K562 (cell line): ENCODE measurements around the gene TMEM184B. TPM values are rescaled to one million over a fixed set of nuclear protein-coding genes. Genes with fewer than 3 reads are reported as not detected.

Source experiments
- ATAC-seq: fragments of 200-7000 bp; cut with Tn5 transposase; 3 replicates; pipeline ENCODE4 v1.9.1; 2020; ENCODE audit warnings: moderate library complexity
- BruUV-seq: library from RNA; stranded (reverse); fragments of 400-500 nt; replicated peaks from 2 replicates; lab custom pipeline; 2021; lab: Mats Ljungman, UMichigan
- CTCF ChIA-PET: fragments of 300-600 bp; formaldehyde crosslinking; extraction: SDS; loops from one replicate; lab custom pipeline; 2021; ENCODE audit warnings: low intra/inter-chr PET ratio; lab: Yijun Ruan, JAX
- POLR2A ChIA-PET: fragments of 300-600, 350-650 bp; sonication (Branson Sonifier 250); formaldehyde crosslinking; extraction: SDS; loops from one replicate; lab custom pipeline; 2021; ENCODE audit warnings: antibody characterized with exemption, inconsistent platforms; lab: Yijun Ruan, JAX
- DNase-seq, 4 experiments: peaks; one replicate each; pipeline versions ENCODE4 v3.0.0 to v3.0.0-alpha.2; 2011 to 2018; ENCODE audit warnings: low spot score in 3 of 4, mixed read lengths in 3 of 4; ENCODE audit errors: extremely low read depth in 1 of 4
- FAIRE-seq: peaks from 2 replicates; lab custom pipeline; 2011; peaks lifted over from hg19 to GRCh38; lab: Jason Lieb, UNC
- H2AFZ ChIP-seq: 2 replicates; pipeline ENCODE4 v1.6.0; 2011; ENCODE audit warnings: low read depth, low read length, control low read depth, inconsistent platforms
- H3K27ac ChIP-seq: fragments of 200-600 bp; 3 replicates; pipeline ENCODE4 v1.8.0; 2011; ENCODE audit warnings: low read depth, mild to moderate bottlenecking, control low read depth, inconsistent platforms, low read length, moderate library complexity, mixed read lengths; ENCODE audit errors: extremely low read depth
- H3K27me3 ChIP-seq, 2 experiments: fragments of 300-600 bp in 1 of 2; 2 replicates in 1 of 2; 3 replicates in 1 of 2; pipeline versions ENCODE4 v1.6.0 to v1.8.0; 2011; ENCODE audit warnings: inconsistent platforms in 2 of 2, low read length in 2 of 2, mild to moderate bottlenecking in 1 of 2, mixed read lengths in 1 of 2, moderate library complexity in 1 of 2; ENCODE audit not compliant: control insufficient read depth in 2 of 2, insufficient read depth in 2 of 2
- H3K36me3 ChIP-seq: fragments of 300-600 bp; 3 replicates; pipeline ENCODE4 v1.8.0; 2011; ENCODE audit warnings: mild to moderate bottlenecking, low read length, inconsistent platforms; ENCODE audit not compliant: control insufficient read depth, insufficient read depth
- H3K4me1 ChIP-seq, 2 experiments: fragments of 200-600 bp in 1 of 2; replicated peaks in 1 of 2; 2 replicates in 1 of 2; 3 replicates in 1 of 2; pipeline versions ENCODE4 v1.5.1 to v1.8.0; 2011; ENCODE audit warnings: inconsistent platforms in 2 of 2, low read length in 2 of 2, mild to moderate bottlenecking in 1 of 2, mixed read lengths in 1 of 2, moderate library complexity in 1 of 2; ENCODE audit not compliant: control insufficient read depth in 2 of 2, insufficient read depth in 2 of 2
- H3K4me2 ChIP-seq: 2 replicates; pipeline ENCODE4 v1.6.1; 2011; ENCODE audit warnings: low read length, control low read depth, inconsistent platforms, mixed read lengths; ENCODE audit not compliant: insufficient read depth
- H3K4me3 ChIP-seq: fragments of 200-600 bp; sonication (generic), shearing (Covaris generic); 2 replicates; pipeline ENCODE4 v1.5.1; 2016; ENCODE audit warnings: control low read depth, inconsistent platforms
- H3K79me2 ChIP-seq: fragments of 200-600 bp; 3 replicates; pipeline ENCODE4 v1.8.0; 2011; ENCODE audit warnings: low read length, inconsistent platforms; ENCODE audit not compliant: control insufficient read depth, insufficient read depth
- H3K9ac ChIP-seq, 2 experiments: 2 replicates each; pipeline versions ENCODE4 v1.6.0 to v1.6.1; 2011; ENCODE audit warnings: low read depth in 2 of 2, low read length in 2 of 2, control low read depth in 1 of 2, inconsistent platforms in 1 of 2, mild to moderate bottlenecking in 1 of 2, mixed read lengths in 1 of 2; ENCODE audit not compliant: insufficient read depth in 1 of 2
- H3K9me1 ChIP-seq: one replicate; pipeline ENCODE4 v1.6.0; 2011; ENCODE audit warnings: inconsistent platforms, mild to moderate bottlenecking, low read length, moderate library complexity; ENCODE audit not compliant: control insufficient read depth, insufficient read depth
- H3K9me3 ChIP-seq: replicated peaks from 2 replicates; pipeline ENCODE4 v1.5.1; 2011; ENCODE audit warnings: low read depth, low read length, inconsistent platforms; ENCODE audit not compliant: control insufficient read depth, insufficient read depth
- H4K20me1 ChIP-seq: replicated peaks from 2 replicates; pipeline ENCODE4 v1.6.1; 2011; ENCODE audit warnings: low read length, inconsistent platforms, mixed read lengths; ENCODE audit not compliant: control insufficient read depth, insufficient read depth
- ETV6 ChIP-seq, 3 experiments: fragments of 150-350 bp in 1 of 3; sonication (generic) in 1 of 3; formaldehyde crosslinking in 1 of 3; IDR thresholded peaks; 2 replicates each; pipeline versions ENCODE4 v1.6.1 to v1.8.0; 2014 to 2022; ENCODE audit warnings: borderline replicate concordance in 2 of 3, low read depth in 2 of 3, antibody characterized with exemption in 1 of 3, low read length in 1 of 3, mild to moderate bottlenecking in 1 of 3, missing genetic modification reagents in 1 of 3
- FOXM1 ChIP-seq, 2 experiments: fragments of 450-650 bp in 1 of 2; sonication (generic) in 1 of 2; formaldehyde crosslinking in 1 of 2; IDR thresholded peaks; 2 replicates each; pipeline versions ENCODE4 v1.6.1 to v1.9.0; 2017 to 2022; ENCODE audit warnings: low read depth in 2 of 2, mild to moderate bottlenecking in 2 of 2, missing genetic modification reagents in 1 of 2, moderate library complexity in 1 of 2
- NFATC3 ChIP-seq: fragments of 450-650 bp; IDR thresholded peaks from 2 replicates; pipeline ENCODE4 v1.6.1; 2017; ENCODE audit warnings: mild to moderate bottlenecking
- PHF8 ChIP-seq: fragments of 200-600 bp; sonication (generic); IDR thresholded peaks from 2 replicates; pipeline ENCODE4 v1.6.1; 2012; ENCODE audit warnings: mixed run types, mild to moderate bottlenecking, inconsistent platforms, low read length, moderate library complexity, borderline replicate concordance
- SAFB ChIP-seq: fragments of 200-400 bp; formaldehyde crosslinking; IDR thresholded peaks from 2 replicates; pipeline ENCODE4 v1.6.1; 2017; ENCODE audit warnings: low read depth, low read length, borderline replicate concordance
- YY1 ChIP-seq, 3 experiments: IDR thresholded peaks; 2 replicates each; pipeline ENCODE4 v1.6.1; 2011; ENCODE audit warnings: low read length in 2 of 3, mild to moderate bottlenecking in 2 of 3, moderate library complexity in 2 of 3, borderline replicate concordance in 1 of 3, control low read depth in 1 of 3, low read depth in 1 of 3; ENCODE audit not compliant: insufficient read depth in 3 of 3, insufficient replicate concordance in 2 of 3, control insufficient read depth in 1 of 3, insufficient read length in 1 of 3; ENCODE audit errors: extremely low read depth in 1 of 3
- WGBS: fragments of 100-300 bp; shearing (Covaris generic); methylation state at CpG from one replicate; pipeline ENCODE4 v1.1.6; 2016; ENCODE audit warnings: low coverage, mixed read lengths; ENCODE audit not compliant: insufficient coverage; ENCODE audit errors: missing lambda C conversion rate; 5-methylcytosine and 5-hydroxymethylcytosine counted together
- in situ Hi-C: fragments of 300-500 bp; cut with MboI; formaldehyde crosslinking; loops from 4 replicates; pipeline ENCODE4 v1.15.0; 2018; ENCODE audit warnings: inconsistent platforms, mixed read lengths
- intact Hi-C: fragments of 100-400 bp; cut with micrococcal nuclease; formaldehyde crosslinking; loops from 2 replicates; pipeline ENCODE4 v1.14.2; 2022
- polyA plus RNA-seq, 8 experiments: library from polyadenylated mRNA; depleted of rRNA in 4 of 8; stranded (reverse) in 5 of 8; unstranded in 3 of 8; fragments of >200 nt; fragmentation: Nextera tagmentation in 2 of 8; fragmentation: Illumina TruSeq in 1 of 8; extraction: Ambion mirVana in 2 of 8; extraction: Trizol in 1 of 8; gene quantifications; 2 replicates each; pipeline versions ENCODE4 v1.2.1 to v1.2.3, GENCODE V29; 2011 to 2014; ENCODE audit warnings: inconsistent platforms in 1 of 8, missing spikeins in 1 of 8
- total RNA-seq, 7 experiments: library from RNA; depleted of rRNA in 6 of 7; stranded (reverse); fragments of >200 nt in 6 of 7; fragmentation: Illumina TruSeq in 2 of 7; extraction: Trizol in 2 of 7; gene quantifications; 2 replicates each; pipeline versions ENCODE4 v1.2.1 to v1.2.3, GENCODE V29; 2011 to 2021; ENCODE audit warnings: low replicate concordance in 1 of 7
- TF ChIP-seq, protein P1 (sequence below), 2 experiments: fragments of 200-800 bp in 1 of 2; sonication (Bioruptor generic) in 1 of 2; sonication (generic) in 1 of 2; formaldehyde crosslinking in 1 of 2; IDR thresholded peaks in 1 of 2; conservative IDR thresholded peaks in 1 of 2; 2 replicates each; pipeline versions ENCODE4 v1.5.0 to v1.6.1; 2016 to 2020; ENCODE audit warnings: missing compliant biosample characterization in 1 of 2, missing genetic modification characterization in 1 of 2, missing genetic modification reagents in 1 of 2
- TF ChIP-seq, protein P2 (sequence below): fragments of 450-650 bp; IDR thresholded peaks from 2 replicates; pipeline ENCODE4 v1.6.1; 2016; ENCODE audit warnings: antibody characterized with exemption

The TMEM184B gene
- total and polyA plus RNA-seq, 9 of the 15 experiments (the other 6 are each of a cell fraction or from before 2014, with no cell fraction given), result 0.31 to 25.1 (median 6.2) TPM

GRCh38 chr22:38314051-38314932, 41.5 kb upstream of the TMEM184B start:
- Histone ChIP-seq H3K36me3 (peaks cover 46% of the 10 kb centered on the region; the same call in 1 of the 3 replicates), H3K4me3 (no peak overlapping the region), H2AFZ (no peak overlapping the region), H3K79me2 (peaks cover 76% of the 10 kb centered on the region), H3K4me1 (peaks cover 17 to 49% of the 10 kb centered on the region in 2 experiments), H3K9me1 (no peaks in the 10 kb centered on the region), H3K9me3 (no peaks in the 10 kb centered on the region), H3K4me2 (no peak overlapping the region), H4K20me1 (peaks cover 44% of the 10 kb centered on the region), H3K9ac (peak overlapping the region in 1 of 2 experiments; percentile 82; a peak in 2 of 4 replicates), H3K27ac (no peak overlapping the region), H3K27me3 (no peaks in the 10 kb centered on the region; a peak in 1 of 5 replicates)
- FAIRE-seq (no peak), ATAC-seq (no peak), DNase-seq (no peak)
- in situ Hi-C loops (no loop called here), intact Hi-C loops (no loop called here)
- no TSS peak for BruUV-seq
- POLR2A ChIA-PET, result interaction anchor here (0.6 to 1.8 kb wide), 8 partner anchors 9 to 47 kb away, joined by 3 to 6 read pairs (median 4); no protein-coding TSS in a partner anchor
- CTCF ChIA-PET, result no interaction called here
- TF ChIP-seq FOXM1 (IDR thresholded peaks at IDR 0.05; ENCODE audit: low read depth), result no peak
- no peak for TF ChIP-seq FOXM1 (CRISPR knock-in tag; IDR thresholded peaks at IDR 0.05; ENCODE audit: low read depth)
- no peak for TF ChIP-seq YY1 (IDR thresholded peaks at IDR 0.05; ENCODE audit: borderline replicate concordance in 1 of 3, control insufficient read depth in 1 of 3, extremely low read depth in 1 of 3, insufficient read depth in 3 of 3, insufficient read length in 1 of 3, insufficient replicate concordance in 2 of 3, low read depth in 1 of 3, low read length in 2 of 3)
- TF ChIP-seq ETV6 (IDR thresholded peaks at IDR 0.05; ENCODE audit: borderline replicate concordance in 1 of 2, low read depth in 2 of 2, low read length in 1 of 2), result no peak
- TF ChIP-seq ETV6 (CRISPR knock-in tag; IDR thresholded peaks at IDR 0.05; ENCODE audit: borderline replicate concordance), result no peak
- TF ChIP-seq NFATC3, result no peak
- TF ChIP-seq SAFB, result no peak
- TF ChIP-seq, protein P1, sequence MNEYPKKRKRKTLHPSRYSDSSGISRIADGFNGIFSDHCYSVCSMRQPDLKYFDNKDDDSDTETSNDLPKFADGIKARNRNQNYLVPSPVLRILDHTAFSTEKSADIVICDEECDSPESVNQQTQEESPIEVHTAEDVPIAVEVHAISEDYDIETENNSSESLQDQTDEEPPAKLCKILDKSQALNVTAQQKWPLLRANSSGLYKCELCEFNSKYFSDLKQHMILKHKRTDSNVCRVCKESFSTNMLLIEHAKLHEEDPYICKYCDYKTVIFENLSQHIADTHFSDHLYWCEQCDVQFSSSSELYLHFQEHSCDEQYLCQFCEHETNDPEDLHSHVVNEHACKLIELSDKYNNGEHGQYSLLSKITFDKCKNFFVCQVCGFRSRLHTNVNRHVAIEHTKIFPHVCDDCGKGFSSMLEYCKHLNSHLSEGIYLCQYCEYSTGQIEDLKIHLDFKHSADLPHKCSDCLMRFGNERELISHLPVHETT (CRISPR knock-in tag; conservative IDR thresholded peaks at IDR 0.05 in 1 of 2, IDR thresholded peaks at IDR 0.05 in 1 of 2), result no peak
- TF ChIP-seq, protein P2, sequence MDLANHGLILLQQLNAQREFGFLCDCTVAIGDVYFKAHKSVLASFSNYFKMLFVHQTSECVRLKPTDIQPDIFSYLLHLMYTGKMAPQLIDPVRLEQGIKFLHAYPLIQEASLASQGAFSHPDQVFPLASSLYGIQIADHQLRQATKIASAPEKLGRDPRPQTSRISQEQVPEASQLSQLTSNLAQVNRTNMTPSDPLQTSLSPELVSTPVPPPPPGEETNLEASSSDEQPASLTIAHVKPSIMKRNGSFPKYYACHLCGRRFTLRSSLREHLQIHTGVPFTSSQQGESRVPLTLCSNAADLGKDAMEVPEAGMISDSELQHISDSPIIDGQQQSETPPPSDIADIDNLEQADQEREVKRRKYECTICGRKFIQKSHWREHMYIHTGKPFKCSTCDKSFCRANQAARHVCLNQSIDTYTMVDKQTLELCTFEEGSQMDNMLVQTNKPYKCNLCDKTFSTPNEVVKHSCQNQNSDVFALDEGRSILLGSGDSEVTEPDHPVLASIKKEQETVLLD, result no peak
- TF ChIP-seq PHF8, result no peak
- WGBS, result 65% methylated on average over 11 of the region's 23 CpGs
